HepG2 (cell line): ENCODE measurements around the gene NAALAD2. TPM values are rescaled to one million over a fixed set of nuclear protein-coding genes. Genes with fewer than 3 reads are reported as not detected.
"Not testable (repeated sequence)": the region's sequence is repeated elsewhere in the genome, so short reads cannot be mapped to it uniquely, and the experiment has no call there.

Experiments used
- FOXA1 ChIP-seq, 2 experiments: fragments of 450-650 bp in 1 of 2; sonication (generic) in 1 of 2; formaldehyde crosslinking in 1 of 2; IDR thresholded peaks; 2 replicates each; pipeline versions ENCODE4 v1.4.0 to v1.6.1; 2016 to 2020; ENCODE audit warnings: missing genetic modification reagents in 1 of 2
- FOXA3 ChIP-seq: IDR thresholded peaks from 2 replicates; pipeline ENCODE4 v1.6.1; 2016; ENCODE audit warnings: missing genetic modification reagents, missing compliant biosample characterization
- FOXP4 ChIP-seq: sonication (generic); formaldehyde crosslinking; IDR thresholded peaks from 2 replicates; pipeline ENCODE4 v1.4.0; 2020; ENCODE audit warnings: missing genetic modification reagents
- HDAC2 ChIP-seq: sonication (generic); formaldehyde crosslinking; IDR thresholded peaks from 2 replicates; pipeline ENCODE4 v1.4.0; 2020; ENCODE audit warnings: missing genetic modification reagents
- NRL ChIP-seq: sonication (generic); formaldehyde crosslinking; IDR thresholded peaks from 2 replicates; pipeline ENCODE4 v1.5.0; 2020; ENCODE audit warnings: missing genetic modification reagents, mild to moderate bottlenecking, moderate library complexity, borderline replicate concordance
- PITX1 ChIP-seq: sonication (generic); formaldehyde crosslinking; IDR thresholded peaks from 2 replicates; pipeline ENCODE4 v1.5.1; 2020; ENCODE audit warnings: mild to moderate bottlenecking, missing genetic modification reagents
- THAP11 ChIP-seq: IDR thresholded peaks from 2 replicates; pipeline ENCODE4 v1.6.1; 2016; ENCODE audit warnings: missing biosample characterization, missing genetic modification reagents
- ZNF292 ChIP-seq: sonication (generic); formaldehyde crosslinking; IDR thresholded peaks from 2 replicates; pipeline ENCODE4 v1.8.1; 2022; ENCODE audit warnings: mild to moderate bottlenecking, low read depth, missing genetic modification reagents, borderline replicate concordance
- ZNF891 ChIP-seq: sonication (generic); formaldehyde crosslinking; IDR thresholded peaks from 2 replicates; pipeline ENCODE4 v1.5.0; 2020; ENCODE audit warnings: mild to moderate bottlenecking, missing genetic modification reagents
- polyA plus RNA-seq, 8 experiments: library from polyadenylated mRNA; depleted of rRNA in 3 of 8; stranded (reverse) in 7 of 8; unstranded in 1 of 8; fragments of >200 nt; fragmentation: Illumina TruSeq in 4 of 8; extraction: Trizol in 4 of 8; gene quantifications; 2 replicates each; pipeline versions ENCODE4 v1.2.1 to v1.2.3, GENCODE V29; 2011 to 2016; ENCODE audit warnings: low read depth in 4 of 8, missing spikeins in 1 of 8, mixed read lengths in 1 of 8; ENCODE audit not compliant: insufficient read depth in 1 of 8
- total RNA-seq, 5 experiments: library from RNA; depleted of rRNA; stranded (reverse); fragments of >200 nt; fragmentation: Illumina TruSeq; extraction: Trizol; gene quantifications; 2 replicates each; pipeline ENCODE4 v1.2.3, GENCODE V29; 2016; ENCODE audit warnings: low read depth in 1 of 5
- TF ChIP-seq, protein P1 (sequence below): sonication (generic); formaldehyde crosslinking; IDR thresholded peaks from 2 replicates; pipeline ENCODE4 v1.5.1; 2020; ENCODE audit warnings: mild to moderate bottlenecking, missing genetic modification reagents, moderate library complexity

Gene NAALAD2
- total and polyA plus RNA-seq, 2 of the 13 experiments (the other 11 are each of a cell fraction or from before 2014, with no cell fraction given) = 8.0 to 8.9 TPM

DNA sequence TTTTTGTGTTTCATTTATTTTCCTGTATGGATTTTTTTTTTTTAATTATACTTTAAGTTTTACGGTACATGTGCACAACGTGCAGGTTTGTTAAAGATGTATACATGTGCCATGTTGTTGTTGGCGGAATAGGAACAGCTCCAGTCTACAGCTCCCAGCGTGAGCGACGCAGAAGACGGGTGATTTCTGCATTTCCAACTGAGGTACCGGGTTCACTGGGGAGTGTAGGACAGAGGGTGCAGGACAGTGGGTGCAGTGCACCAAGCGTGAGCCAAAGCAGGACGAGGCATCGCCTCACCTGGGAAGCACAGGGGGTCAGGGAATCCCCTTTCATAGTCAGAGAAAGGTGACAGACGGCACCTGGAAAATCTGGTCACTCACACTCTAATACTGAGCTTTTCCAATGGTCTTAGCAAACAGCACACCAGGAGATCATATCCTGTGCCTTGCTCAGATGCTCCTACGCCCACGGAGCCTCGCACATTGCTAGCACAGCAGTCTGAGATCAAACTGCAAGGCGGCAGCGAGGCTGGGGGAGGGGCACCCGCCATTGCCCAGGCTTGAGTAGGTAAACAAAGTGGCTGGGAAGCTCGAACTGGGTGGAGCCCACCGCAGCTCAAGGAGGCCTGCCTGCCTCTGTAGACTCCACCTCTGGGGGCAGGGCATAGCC lies 105.6 kb downstream of the NAALAD2 start (continued):
- 0 out of 2 replicates have a peak, but pooled peaks have one; percentile 44 for TF ChIP-seq ZNF891 (CRISPR knock-in tag)
- TF ChIP-seq, protein P1, sequence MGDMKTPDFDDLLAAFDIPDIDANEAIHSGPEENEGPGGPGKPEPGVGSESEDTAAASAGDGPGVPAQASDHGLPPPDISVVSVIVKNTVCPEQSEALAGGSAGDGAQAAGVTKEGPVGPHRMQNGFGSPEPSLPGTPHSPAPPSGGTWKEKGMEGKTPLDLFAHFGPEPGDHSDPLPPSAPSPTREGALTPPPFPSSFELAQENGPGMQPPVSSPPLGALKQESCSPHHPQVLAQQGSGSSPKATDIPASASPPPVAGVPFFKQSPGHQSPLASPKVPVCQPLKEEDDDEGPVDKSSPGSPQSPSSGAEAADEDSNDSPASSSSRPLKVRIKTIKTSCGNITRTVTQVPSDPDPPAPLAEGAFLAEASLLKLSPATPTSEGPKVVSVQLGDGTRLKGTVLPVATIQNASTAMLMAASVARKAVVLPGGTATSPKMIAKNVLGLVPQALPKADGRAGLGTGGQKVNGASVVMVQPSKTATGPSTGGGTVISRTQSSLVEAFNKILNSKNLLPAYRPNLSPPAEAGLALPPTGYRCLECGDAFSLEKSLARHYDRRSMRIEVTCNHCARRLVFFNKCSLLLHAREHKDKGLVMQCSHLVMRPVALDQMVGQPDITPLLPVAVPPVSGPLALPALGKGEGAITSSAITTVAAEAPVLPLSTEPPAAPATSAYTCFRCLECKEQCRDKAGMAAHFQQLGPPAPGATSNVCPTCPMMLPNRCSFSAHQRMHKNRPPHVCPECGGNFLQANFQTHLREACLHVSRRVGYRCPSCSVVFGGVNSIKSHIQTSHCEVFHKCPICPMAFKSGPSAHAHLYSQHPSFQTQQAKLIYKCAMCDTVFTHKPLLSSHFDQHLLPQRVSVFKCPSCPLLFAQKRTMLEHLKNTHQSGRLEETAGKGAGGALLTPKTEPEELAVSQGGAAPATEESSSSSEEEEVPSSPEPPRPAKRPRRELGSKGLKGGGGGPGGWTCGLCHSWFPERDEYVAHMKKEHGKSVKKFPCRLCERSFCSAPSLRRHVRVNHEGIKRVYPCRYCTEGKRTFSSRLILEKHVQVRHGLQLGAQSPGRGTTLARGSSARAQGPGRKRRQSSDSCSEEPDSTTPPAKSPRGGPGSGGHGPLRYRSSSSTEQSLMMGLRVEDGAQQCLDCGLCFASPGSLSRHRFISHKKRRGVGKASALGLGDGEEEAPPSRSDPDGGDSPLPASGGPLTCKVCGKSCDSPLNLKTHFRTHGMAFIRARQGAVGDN = peak; percentile 56
- 0 out of 2 replicates have a peak, but pooled peaks have one; percentile 22 for TF ChIP-seq HDAC2
- 0 out of 2 replicates have a peak, but pooled peaks have one; percentile 16 for TF ChIP-seq FOXP4 (CRISPR knock-in tag)
- TF ChIP-seq PITX1 (CRISPR knock-in tag) = peak; percentile 49; the same call in 1 of the 2 replicates
- TF ChIP-seq FOXA1 (IDR thresholded peaks at IDR 0.05) = not testable (repeated sequence)
- peak; percentile 62 for TF ChIP-seq FOXA1 (CRISPR knock-in tag; IDR thresholded peaks at IDR 0.05)
- TF ChIP-seq FOXA3 (CRISPR knock-in tag) = peak; percentile 36
- peak; percentile 82; the same call in 1 of the 2 replicates for TF ChIP-seq ZNF292 (CRISPR knock-in tag)
- TF ChIP-seq THAP11 (CRISPR knock-in tag) = 0 out of 2 replicates have a peak, but pooled peaks have one; percentile 16
- 0 out of 2 replicates have a peak, but pooled peaks have one; percentile 29 for TF ChIP-seq NRL
